NCI-H187 (cell line): ENCODE data around the gene UFL1.
"Not testable (repeated sequence)": the region's sequence is repeated elsewhere in the genome, so short reads cannot be mapped to it uniquely, and the experiment has no call there.

Experiments
- DNase-seq, 2 experiments: peaks; one replicate each; lab custom pipeline; 2025; lab: John Stamatoyannopoulos, UW

Gene UFL1

GRCh38 chr6:96521644-96522464, at the start of gene UFL1:
UFL1 (plus strand) TSS chr6:96521806; CDS start chr6:96521874, 68 bp downstream.
- DNase-seq, result peak; percentile 79 to 85

DNA sequence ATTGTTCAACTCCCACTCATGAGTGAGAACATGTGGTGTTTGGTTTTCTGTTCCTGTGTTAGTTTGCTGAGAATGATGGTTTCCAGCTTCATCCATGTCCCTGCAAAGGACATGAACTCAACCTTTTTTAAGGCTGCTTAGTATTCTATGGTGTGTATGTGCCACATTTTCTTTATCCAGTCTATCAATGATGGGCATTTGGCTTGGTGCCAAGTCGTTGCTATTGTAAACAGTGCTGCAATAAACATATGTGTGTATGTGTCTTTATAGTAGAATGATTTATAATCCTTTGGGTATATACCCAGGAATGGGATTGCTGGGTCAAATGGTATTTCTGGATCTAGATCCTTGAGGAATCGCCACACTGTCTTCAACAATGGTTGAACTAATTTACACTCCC, 49.3 kb upstream of the UFL1 start:
- DNase-seq, result not testable (repeated sequence)

DNA sequence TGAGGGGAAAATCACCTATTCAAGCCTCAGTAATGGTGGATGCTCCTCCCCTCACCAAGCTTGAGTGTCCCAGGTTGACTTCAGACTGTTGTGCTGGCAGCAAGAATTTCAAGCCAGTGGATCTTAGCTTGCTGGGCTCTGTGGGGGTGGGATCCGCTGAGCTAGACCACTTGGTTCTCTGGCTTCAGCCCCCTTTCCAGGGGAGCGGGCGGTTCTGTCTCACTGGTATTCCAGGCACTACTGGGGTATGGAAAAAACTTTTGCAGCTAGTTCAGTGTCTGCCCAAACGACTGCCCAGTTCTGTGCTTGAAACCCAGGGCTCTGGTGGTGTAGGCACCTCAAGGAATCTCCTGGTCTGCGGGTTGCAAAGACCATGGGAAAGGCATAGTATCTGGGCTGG, 42.9 kb upstream of the UFL1 start:
- no peak for DNase-seq

DNA sequence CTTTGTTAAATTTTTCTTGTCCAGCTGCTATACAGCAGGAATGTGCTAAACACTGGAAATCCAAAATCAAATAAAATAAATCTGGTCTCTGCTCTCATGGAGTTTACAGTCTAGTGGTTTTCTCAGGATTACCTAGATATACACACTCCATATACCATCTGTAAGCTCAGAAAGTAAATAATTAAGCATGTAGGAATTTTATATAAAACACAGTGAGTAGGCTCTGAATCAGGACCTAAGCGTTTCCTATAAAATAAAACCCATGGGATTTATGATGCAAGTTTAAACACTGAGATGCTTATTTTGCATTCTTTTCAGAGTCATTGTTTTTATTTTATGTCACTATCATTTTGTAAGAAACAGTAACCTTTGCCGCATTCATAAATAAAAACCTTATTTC, 29.7 kb upstream of the UFL1 start:
- DNase-seq, result no peak

GRCh38 chr6:96499781-96500180, 21.8 kb upstream of the UFL1 start:
- DNase-seq, result no peak

DNA sequence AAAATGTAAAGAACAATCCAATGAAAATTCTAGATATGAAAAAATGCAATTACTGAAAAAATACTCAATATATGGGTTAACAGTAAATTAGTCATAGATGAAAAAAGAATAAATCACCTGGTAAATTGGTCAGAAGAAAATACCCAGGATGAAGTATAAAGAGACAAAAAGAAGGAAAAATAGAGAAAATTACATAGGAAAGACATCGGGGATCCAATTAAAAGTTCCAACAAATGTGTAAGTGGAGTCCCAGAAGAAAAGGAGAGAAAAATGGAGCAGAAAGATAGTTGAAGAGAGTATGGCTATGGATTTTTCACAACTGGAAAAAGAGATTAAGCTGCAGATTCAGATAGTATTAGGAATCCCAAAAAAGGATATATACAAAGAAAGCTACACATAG, 18.7 kb upstream of the UFL1 start:
- no peak for DNase-seq

DNA sequence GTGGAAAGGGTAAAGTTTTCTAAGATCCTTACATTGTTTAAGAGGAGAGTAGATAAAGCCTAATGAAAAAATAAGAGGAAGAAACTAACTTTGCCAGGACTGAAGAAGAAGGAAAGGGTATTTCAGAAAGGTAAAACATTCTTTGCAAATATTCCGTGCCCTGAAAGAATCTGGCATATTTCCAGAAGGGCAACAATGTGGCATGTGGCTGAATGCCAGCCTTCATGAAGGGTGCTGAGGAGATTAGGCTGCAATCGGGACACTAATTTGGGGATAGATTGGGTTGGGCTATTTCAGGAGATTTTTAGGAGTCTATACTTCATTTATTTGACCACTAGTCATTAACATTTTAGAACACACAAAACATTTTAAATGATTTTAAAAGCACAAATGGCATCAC, 16.2 kb upstream of the UFL1 start:
- DNase-seq, result no peak

DNA sequence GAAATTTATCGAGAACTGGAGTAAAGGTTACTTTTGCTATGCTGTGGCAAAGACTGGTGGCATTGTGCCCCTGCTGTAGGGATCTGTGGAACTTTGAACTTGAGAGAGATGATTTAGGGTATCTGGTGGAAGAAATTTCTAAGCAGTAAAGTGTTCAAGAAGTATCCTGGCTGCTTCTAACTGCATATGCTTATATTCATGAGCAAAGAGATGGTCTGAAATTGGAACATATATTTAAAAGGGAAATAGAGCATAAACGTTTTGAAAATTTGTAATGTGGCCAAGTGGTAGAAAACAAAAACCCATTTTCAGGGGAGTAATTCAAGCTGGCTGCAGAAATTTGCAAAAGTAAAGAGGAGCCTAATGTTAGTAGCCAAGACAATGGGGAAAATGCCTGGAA, 12.3 kb upstream of the UFL1 start:
- no peak for DNase-seq

- DNase-seq, result no peak
Observed at GRCh38 chr6:96520171-96521115, 1.2 kb upstream of the UFL1 start.

- no peak for DNase-seq
Observed at GRCh38 chr6:96521306-96521643, 331 bp upstream of the UFL1 start.

- DNase-seq, result no peak
Observed at GRCh38 chr6:96522465-96523009, 931 bp downstream of the UFL1 start.

DNA sequence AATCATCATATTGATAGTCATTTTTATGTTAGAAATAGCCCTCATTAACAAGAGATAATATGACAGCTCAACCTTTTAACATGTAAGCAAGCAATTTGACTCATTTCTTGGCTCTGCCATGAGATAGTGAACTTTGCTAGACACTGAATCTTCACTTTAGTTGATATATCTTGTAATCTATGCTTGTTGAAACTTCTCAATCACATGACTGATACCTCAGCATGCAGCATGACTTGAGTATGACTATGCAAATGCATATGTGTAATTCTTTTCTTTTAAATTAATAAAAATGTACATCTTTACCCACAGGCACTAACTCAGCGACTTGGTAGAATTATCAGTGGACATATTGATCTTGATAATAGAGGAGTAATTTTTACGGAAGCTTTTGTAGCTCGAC, 6.6 kb downstream of the UFL1 start:
- DNase-seq, result no peak

DNA sequence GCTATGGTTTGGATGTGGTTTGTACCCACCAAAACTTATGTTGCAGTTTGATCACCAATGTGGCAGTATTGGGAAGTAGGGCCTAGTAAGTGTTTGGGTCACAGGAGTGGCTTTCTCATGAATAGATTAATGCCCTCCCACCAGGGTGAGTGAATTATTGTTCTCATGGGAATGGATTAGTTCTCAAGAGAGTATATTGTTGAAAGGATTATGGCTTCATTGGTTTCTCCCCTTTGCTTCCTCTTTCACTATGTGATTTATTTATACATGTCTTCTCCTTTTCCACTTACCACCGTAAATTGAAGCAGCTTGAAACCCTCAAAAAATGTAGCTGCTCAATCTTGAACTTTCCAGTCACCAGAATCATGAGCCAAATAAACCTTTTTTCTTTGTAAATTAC, 10.8 kb downstream of the UFL1 start:
- DNase-seq, result peak in 1 of 2 experiments; percentile 1

GRCh38 chr6:96537726-96538125, 16.1 kb downstream of the UFL1 start:
- DNase-seq, result no peak

- DNase-seq, result peak in 1 of 2 experiments; percentile 1
Observed at GRCh38 chr6:96542702-96543101, 21.1 kb downstream of the UFL1 start.

- no peak for DNase-seq
Observed at GRCh38 chr6:96545882-96546281, 24.3 kb downstream of the UFL1 start.

DNA sequence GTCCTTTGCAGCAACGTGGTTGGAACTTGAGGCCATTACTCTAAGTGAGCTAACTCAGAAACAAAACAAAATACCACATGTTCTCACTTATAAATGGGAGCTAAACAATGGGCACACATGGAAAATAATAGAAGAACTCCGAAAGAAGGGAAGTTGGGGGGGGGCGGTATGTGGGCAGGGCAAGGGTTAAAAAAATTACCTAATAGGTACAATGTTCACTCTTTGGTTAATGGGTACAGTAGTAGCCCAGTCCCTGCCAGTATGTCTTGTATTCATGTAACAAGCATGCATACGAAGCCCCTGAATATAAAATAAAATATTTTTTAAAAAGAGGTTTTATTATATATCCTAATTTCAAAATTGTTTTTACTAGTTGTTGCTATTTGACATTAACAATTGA, 26.0 kb downstream of the UFL1 start:
- no peak for DNase-seq

GRCh38 chr6:96554558-96554957, 33.0 kb downstream of the UFL1 start:
- DNase-seq, result no peak

- DNase-seq, result not testable (repeated sequence)
Observed at GRCh38 chr6:96559740-96560139, 38.1 kb downstream of the UFL1 start.

DNA sequence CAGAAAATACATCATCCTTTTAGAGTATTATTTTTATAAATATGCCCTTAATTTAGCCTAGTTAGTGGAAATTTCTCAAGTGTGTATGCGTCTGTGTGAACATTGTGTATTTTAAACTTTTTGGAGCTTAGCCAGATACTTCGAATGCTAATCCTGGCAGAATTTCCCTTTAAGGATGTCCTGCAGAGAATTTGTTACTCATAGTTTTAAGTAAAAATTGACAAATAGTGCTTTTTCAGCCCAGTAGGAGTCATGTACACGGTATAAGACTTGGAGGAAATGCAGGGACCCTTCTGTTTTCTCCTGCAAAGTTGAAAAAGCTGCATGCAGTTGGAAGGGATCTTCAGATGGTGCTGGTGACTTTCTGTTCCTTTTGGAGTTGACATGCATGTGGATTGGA, 41.3 kb downstream of the UFL1 start, which contains the start of gene FHL5:
TSS of gene FHL5 (plus strand) at position 243 of the 400 bp plus-strand sequence. CDS start 40,486 bp downstream, outside the sequence.
- DNase-seq, result no peak

GRCh38 chr6:96563853-96564252, 42.2 kb downstream of the UFL1 start:
- DNase-seq, result no peak

- DNase-seq, result no peak
Observed at GRCh38 chr6:96570053-96570452, 48.4 kb downstream of the UFL1 start.

DNA sequence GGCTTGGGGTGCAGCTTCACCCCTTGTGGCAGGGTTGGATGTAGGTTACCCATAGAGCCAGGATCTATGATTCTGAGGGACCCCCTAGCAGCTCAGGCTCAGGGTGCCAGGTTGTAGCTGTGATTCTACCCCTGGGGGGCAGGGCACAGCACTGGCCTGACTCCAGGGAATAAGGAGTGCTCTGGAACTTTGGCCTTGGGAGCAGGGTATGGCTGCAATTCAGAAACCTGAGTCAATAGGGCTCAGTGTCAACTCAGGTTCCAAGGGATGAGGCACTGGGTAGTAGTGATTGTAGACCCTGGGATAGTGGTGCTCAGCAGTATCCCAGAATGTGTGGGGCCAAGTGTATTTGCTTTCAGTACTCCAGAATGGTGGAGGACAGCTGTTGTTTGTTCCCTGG, 49.9 kb downstream of the UFL1 start:
- no peak for DNase-seq
